HS-5 (cell line): ENCODE data around the gene ZNF136.

Source experiments
- DNase-seq: peaks from one replicate; pipeline ENCODE4 v3.0.0-alpha.2; 2012; ENCODE audit warnings: low read depth

Gene ZNF136

DNA sequence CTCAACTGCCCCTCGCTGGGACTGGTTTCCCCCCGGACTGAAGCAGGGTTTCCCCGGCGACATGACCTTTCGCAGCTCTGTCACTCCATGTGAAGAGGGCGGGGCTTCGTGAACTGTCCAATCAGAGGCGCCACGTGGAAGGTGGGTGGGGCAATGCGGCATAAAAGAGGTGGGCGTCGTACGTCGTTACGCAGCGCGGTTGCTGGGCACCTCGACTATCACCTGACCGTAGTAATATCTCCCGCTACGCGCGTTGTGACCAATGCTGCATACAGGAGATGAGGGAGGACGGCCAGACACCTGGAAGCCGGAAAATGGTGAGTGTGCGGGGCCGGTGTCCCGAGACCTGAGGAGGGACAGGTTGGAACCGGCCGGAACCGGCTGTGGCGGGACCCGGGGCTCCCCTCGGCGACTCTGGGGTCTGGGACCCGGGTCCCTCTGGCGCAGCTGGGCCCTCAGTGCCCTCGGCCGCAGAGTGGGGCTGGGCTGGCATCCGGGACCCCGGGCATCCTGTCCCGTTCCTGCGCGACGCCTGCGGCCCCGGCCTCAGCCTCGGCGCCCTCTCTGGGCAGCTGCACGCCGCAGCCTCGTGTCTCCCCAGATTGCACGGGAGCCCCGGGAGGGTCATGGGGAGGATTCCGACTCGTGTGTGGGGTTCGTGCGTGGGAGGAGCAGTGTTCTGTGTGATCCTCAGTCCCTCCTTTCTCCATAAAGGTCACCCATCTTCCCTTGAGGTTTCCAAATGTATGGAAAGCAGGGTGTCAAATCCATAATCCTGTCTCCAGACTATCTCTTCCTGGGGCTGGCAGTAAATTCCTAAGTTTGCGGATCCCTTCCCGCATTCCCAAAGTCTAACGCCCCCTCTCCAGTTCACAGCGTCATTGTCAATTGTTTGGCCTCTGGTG is 32.2 kb downstream of the ZNF136 start:
- no peak for DNase-seq

DNA sequence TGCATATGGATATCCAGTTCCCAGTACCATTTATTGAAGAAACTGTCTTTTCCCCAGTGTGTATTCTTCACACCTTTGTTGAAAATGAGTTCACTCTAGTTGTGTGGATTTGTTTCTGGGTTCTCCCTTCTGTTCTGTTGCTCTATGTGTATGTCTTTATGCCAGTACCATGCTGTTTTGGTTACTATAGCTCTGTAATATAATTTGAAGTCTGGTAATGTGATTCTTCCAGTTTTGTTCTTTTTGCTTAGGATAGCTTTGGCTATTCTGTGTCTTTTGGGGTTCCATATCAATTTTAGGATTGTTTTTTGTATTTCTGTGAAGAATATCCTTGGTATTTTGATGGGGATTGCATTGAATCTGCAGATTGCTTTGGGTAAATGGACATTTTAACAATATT is 35.2 kb downstream of the ZNF136 start:
- no peak for DNase-seq

DNA sequence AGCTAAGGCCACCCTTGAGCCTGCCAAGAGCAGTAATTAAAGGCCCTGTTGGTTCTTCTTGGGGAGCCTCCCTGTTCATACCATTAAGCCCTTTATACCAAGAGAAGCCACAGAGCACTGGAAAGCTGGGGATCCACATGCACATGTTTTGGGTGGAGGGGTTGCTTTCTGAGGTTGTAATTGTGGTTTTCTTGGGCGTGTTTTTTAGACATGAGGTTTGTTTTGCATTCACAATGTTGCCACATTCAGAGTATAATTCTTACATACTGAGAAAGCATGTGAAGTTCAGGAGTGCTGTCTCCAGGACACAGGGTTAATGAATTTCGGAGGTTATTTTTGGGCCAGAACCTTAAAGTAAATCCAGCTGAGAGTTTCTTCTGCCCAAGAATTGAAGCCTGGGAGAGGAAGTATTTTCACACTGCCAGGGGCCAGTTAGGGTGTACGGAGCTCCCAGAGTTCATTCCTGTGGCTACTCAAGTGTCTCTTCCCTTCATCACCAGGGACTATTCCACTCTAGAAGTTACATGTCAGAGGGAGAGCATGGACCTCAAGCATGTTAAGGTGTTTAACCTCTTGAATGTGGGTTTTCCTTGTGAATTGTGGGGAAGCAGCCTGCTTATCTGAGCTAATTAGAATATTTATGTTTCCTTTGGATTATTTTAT is 37.0 kb downstream of the ZNF136 start:
- DNase-seq: no peak

DNA sequence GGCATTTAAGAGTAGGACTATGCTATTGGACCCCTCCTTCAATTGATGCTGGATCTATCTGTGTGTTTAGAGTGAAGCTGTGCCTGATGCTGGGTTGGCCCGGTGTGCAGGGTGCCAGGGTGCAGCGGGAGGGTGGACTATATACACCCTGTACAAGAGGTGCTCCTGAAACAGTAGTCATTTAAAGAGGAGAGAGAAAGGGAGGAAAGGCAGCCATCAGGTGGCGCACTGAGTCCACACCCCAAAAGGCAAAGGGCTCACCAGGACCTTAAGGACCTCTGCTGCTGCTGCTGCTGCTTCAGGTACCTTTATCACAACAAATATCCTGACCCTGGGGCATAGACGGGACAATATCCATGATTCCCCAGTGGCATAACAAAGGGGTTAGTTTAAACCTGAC is 39.4 kb downstream of the ZNF136 start:
- no peak for DNase-seq

DNA sequence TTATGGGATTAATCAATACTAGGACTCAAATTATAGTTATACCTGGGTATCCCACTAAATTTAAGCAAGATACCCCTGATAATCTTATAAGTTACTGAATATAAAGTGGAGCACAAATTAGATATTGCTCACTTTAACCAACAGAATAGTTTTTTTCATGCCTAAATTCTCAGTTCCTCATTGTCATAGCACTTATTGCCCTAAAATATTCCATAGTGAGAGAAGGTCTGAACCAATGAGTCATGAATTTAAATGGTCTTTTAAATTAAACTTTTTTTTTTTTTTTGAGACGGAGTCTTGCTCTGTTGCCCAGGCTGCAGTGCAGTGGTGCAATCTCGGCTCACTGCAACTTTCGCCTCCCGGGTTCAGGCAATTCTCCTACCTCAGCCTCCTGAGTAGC is 42.4 kb downstream of the ZNF136 start:
- DNase-seq: no peak

DNA sequence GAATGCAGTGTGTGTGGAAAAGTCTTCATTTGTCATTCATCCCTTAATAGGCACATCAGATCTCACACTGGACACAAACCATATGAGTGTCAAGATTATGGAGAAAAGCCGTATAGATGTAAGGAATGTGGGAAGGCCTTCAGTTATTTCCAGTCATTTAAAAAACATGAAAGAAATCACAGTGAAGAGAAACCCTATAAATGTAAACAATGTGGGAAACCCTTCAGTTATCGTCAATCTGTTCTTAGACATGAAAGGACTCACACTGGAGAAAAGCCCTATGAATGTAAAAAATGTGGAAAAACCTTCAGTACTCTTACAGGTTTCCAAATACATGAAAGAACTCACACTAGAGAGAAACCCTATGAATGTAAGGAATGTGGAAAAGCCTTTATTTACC is 45.3 kb downstream of the ZNF136 start:
- DNase-seq: no peak

DNA sequence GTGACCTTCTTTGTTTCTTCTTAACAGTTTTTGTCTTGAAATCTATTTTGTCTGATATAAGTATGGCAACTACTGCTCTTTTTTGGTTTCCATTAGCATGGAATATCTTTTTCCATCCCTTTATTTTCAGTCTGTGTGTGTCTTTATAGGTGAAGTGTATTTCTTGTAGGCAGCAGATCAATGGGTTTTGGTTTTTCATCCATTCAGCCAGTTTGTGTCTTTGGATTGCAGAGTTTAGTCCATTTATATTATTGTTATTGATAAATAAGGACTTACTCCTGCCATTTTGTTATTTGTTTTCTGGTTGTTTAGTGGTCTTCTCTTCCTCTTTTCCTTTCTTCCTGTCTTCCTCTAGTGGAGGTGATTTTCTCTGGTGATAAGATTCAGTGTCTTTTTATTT is 54.4 kb downstream of the ZNF136 start:
- no peak for DNase-seq

DNA sequence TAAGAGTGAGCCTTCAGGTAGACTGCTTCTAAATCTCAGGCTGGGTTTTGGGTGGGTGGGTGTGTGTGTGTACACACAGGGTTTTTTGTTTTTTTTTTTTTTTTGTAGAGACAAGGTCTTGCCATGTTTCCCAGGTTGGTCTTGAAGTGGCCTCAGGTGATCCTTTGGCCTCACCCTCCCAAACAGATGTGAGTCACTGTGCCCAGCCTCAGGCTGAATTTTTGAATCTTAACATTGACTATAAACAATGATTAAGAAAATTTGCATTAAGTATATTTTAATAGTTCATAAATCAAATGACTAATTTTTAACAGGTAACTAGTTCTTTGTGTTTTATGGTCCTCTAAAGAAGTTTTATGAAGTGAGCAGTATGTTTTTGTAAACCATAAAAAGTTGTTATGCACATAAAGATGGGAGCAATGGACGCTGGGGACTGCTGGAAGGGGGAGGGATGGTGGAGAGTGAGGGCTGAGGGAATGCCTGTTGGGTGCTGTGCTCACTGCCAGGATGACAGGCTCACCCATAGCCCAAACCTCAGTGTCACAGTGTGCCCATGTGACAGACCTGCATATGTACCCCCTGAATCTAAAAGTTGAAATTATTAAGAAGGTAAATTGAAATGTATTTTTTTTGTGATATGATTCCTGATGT is 60.2 kb downstream of the ZNF136 start:
- DNase-seq: no peak

DNA sequence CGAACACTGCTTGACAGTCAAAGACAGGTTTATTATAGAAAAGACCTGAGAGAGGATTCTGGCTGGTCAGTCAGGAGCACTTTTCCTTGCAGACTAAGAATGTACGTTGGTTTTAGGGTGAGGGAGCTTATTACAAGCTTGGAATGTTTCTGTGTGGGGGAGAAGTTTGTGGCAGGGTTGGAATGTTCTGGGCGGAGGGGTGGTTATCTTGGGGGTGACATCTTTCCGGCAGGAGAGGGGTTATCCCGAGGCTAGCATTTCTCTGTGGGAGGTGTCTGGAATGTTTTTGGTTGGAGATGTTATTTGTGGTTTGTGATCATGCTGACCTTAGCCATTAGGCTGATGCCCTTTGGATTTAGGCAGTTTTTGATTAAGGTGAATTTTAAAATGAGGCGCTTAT is 61.8 kb downstream of the ZNF136 start:
- DNase-seq: no peak

DNA sequence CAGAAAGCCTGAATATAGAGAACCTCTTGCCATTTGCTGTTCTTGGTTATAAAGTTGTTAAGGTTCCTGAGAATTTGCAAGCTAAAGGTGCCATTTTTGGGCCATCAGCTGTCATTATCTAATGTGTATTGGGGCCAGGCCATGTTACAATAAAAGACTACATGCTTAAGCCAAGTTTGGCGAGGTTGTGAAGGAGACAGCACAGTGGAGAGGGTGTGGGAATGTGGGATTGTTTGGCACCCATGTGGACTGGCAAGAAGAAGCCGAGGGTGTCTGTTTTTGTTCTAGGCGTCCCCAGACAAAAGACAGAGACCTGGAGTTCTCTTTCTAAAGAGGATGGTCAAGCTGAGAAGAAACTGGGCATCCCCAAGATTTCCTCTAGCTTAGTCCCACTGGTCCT is 67.1 kb downstream of the ZNF136 start:
- DNase-seq: no peak

DNA sequence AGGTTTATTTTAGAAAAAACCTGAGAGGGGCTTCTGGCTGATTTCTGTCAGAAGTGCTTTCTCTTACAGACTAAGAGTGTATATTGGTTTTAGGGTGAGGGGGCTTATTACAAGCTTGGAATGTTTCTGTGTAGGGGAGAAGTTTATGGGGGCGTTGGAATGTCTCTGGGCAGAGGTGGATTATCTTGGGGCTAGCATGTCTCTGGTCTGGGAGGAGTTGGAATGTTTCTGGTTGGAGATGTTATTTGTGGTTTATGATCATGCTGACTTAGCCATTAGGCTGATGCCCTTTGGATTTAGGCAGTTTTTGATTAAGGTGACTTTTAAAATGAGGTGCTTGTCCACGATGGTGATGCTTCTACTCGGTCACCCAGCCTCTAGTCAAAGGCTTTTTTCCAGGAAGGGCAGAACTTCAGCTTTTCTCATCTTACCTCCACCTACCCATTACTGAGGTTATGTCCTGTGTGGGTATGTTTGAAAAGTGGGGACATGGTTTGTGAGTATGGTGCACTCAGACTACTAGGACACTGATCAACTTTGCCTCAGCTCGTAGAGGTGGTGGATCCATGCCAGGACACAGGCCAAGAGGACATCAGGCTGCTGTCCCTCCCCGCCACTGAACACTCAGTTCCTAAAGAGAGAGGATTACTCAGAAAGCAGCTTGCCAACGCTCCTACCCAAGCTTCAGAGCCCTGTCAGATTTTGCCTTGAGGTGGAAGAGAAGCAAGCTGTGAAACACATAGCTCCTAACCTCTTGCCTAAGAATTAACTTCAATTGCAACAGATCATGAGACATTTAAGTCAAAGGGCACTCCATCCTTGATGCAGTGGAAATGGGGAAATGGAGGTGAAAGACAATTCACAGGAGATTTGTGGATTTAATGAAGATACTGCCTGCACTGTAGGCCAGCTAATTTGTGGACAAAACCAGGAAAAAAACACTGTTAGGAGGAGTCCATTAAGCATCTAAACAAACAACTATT is 68.1 kb downstream of the ZNF136 start:
- no peak for DNase-seq

DNA sequence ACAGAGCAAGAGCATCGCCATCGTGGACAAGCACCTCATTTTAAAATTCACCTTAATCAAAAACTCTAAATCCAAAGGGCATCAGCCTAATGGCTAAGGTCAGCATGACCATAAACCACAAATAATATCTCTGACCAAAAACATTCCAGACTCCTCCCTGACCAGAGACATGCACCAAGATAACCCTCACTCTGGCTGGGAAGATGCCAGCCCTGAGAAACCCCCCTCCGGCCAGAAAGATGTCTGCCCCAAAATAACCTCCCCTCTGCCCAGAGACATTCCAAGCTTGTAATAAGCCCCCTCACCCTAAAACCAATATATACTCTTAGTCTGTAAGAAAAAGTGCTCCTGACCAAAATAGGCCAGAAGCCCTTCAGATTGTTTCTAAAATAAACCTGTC is 70.1 kb downstream of the ZNF136 start:
- DNase-seq: no peak

DNA sequence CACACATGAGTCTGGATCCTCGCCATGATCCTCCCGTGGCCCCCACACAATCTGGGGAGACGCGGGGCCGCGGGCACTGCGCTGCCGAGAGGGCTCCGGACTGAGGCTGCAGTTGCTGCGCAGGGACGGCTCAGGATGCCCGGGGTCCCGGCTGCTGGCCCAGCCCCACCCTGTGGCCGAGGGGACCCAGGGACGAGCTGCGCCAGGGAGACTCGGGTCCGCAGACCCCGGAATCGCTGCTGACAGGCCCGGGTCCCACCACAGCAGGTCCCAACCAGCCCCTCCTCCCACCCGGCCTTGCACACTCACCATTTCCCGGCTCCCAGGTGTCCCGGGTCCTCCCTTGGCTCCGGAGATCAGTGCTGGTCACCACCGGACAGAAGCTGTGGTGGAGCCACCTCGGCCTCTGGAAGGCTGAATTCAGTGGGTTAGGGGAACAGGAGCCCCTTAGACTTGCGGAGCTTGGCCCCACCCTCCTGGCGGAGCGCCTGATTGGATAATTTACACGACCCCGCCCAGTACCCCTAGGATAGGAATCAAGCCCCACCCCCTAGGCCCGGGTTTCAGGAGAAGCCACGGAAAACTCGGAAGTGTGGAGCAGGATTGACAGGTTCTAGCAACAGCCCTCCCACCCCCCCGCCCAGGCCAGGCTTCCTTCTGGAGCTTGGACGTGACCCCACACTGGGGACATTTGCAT is 74.4 kb downstream of the ZNF136 start:
- no peak for DNase-seq
